Activated naive CD4-positive, alpha-beta T cell treated with anti-CD3 and anti-CD28 coated beads for 36 hours (primary cell): ENCODE data around the gene AP3S2. TPM values are rescaled to one million over a fixed set of nuclear protein-coding genes. Genes with fewer than 3 reads are reported as not detected.
"Not testable (repeated sequence)": the region's sequence is repeated elsewhere in the genome, so short reads cannot be mapped to it uniquely, and the experiment has no call there.

ENCODE experiments used
- CTCF ChIA-PET: fragments of 350-600 bp; sonication (Branson Sonifier 250); formaldehyde crosslinking; loops from one replicate; lab custom pipeline; 2021; ENCODE audit warnings: antibody characterized with exemption; lab: Charles Lee
- DNase-seq: peaks from one replicate; pipeline ENCODE4 v3.0.0-alpha.2; 2020
- H3K27ac Mint-ChIP-seq: one replicate; pipeline ENCODE4 v1.8.0; 2021; ENCODE audit warnings: mild to moderate bottlenecking, mixed read lengths
- H3K27me3 Mint-ChIP-seq: one replicate; pipeline ENCODE4 v1.8.0; 2021; ENCODE audit warnings: low read depth, mixed read lengths
- H3K36me3 Mint-ChIP-seq: one replicate; pipeline ENCODE4 v1.8.0; 2021; ENCODE audit warnings: low read depth, mixed read lengths
- H3K4me1 Mint-ChIP-seq: one replicate; pipeline ENCODE4 v1.8.0; 2021; ENCODE audit warnings: low read depth, mixed read lengths
- H3K4me3 Mint-ChIP-seq: one replicate; pipeline ENCODE4 v1.8.0; 2021; ENCODE audit warnings: mild to moderate bottlenecking, moderate library complexity, mixed read lengths
- H3K9me3 Mint-ChIP-seq: one replicate; pipeline ENCODE4 v1.8.0; 2021; ENCODE audit warnings: mixed read lengths
- intact Hi-C: fragments of 100-400 bp; cut with micrococcal nuclease; formaldehyde crosslinking; loops from one replicate; pipeline ENCODE4 v1.15.1; 2023
- total RNA-seq, 2 experiments: library from RNA; stranded (reverse); gene quantifications; one replicate each; pipeline ENCODE4 v1.2.3, GENCODE V29; 2021

AP3S2 gene
- total RNA-seq, 2 experiments from 2014 or later, result 20.2 to 25.2 TPM

- DNase-seq, result no peak
- no peak overlapping the region for H3K4me3 Mint-ChIP-seq
- H3K4me1 Mint-ChIP-seq, result peaks cover 10% of the 10 kb centered on the region
- no peak overlapping the region for H3K27ac Mint-ChIP-seq
- intact Hi-C loops, result no loop called here
- peaks cover 3% of the 10 kb centered on the region for H3K36me3 Mint-ChIP-seq
- H3K9me3 Mint-ChIP-seq, result no peaks in the 10 kb centered on the region
- no peaks in the 10 kb centered on the region for H3K27me3 Mint-ChIP-seq
- CTCF ChIA-PET, result interaction anchor here (0.6 to 4.0 kb wide), 6 partner anchors 10 to 135 kb away, joined by 3 to 52 read pairs (median 6); partner anchors contain the start of gene AP3S2
These were observed 16.7 kb downstream of the AP3S2 start for GRCh38 chr15:89877083-89877425.

- DNase-seq, result no peak
- H3K36me3 Mint-ChIP-seq, result peaks cover 3% of the 10 kb centered on the region
- intact Hi-C loops, result no loop called here
- no peaks in the 10 kb centered on the region for H3K9me3 Mint-ChIP-seq
- CTCF ChIA-PET, result interaction anchor here (0.6 to 4.0 kb wide), 6 partner anchors 11 to 135 kb away, joined by 3 to 52 read pairs (median 7); partner anchors contain the start of gene AP3S2
- H3K4me1 Mint-ChIP-seq, result peaks cover 5% of the 10 kb centered on the region
- H3K4me3 Mint-ChIP-seq, result no peak overlapping the region
- no peak overlapping the region for H3K27ac Mint-ChIP-seq
- H3K27me3 Mint-ChIP-seq, result no peaks in the 10 kb centered on the region
These were observed 17.3 kb downstream of the AP3S2 start for GRCh38 chr15:89876396-89877082.

GRCh38 chr15:89875741-89876140 is 18.1 kb downstream of the AP3S2 start:
- H3K36me3 Mint-ChIP-seq, result peaks cover 2% of the 10 kb centered on the region
- DNase-seq, result no peak
- H3K9me3 Mint-ChIP-seq, result no peaks in the 10 kb centered on the region
- no peak overlapping the region for H3K4me3 Mint-ChIP-seq
- CTCF ChIA-PET, result interaction anchor here (1.3 to 4.0 kb wide), 8 partner anchors 10 to 228 kb away, joined by 3 to 55 read pairs (median 7); no protein-coding TSS in a partner anchor
- H3K27me3 Mint-ChIP-seq, result no peaks in the 10 kb centered on the region
- peaks cover 3% of the 10 kb centered on the region for H3K4me1 Mint-ChIP-seq
- intact Hi-C loops, result loop anchor here (1.0 kb wide), 2 partner anchors 115 to 135 kb away; no protein-coding TSS in a partner anchor
- H3K27ac Mint-ChIP-seq, result no peak overlapping the region

GRCh38 chr15:89874926-89875564 is 18.7 kb downstream of the AP3S2 start:
- intact Hi-C loops, result loop anchor here (1.0 kb wide), 2 partner anchors 115 to 135 kb away; no protein-coding TSS in a partner anchor
- no peak overlapping the region for H3K27ac Mint-ChIP-seq
- H3K9me3 Mint-ChIP-seq, result no peaks in the 10 kb centered on the region
- H3K4me1 Mint-ChIP-seq, result peaks cover 3% of the 10 kb centered on the region
- no peaks in the 10 kb centered on the region for H3K27me3 Mint-ChIP-seq
- DNase-seq, result peak; percentile 90
- no peak overlapping the region for H3K4me3 Mint-ChIP-seq
- CTCF ChIA-PET, result interaction anchor here (0.6 to 4.0 kb wide), 55 partner anchors 9 to 443 kb away, joined by 3 to 55 read pairs (median 4); no protein-coding TSS in a partner anchor
- peaks cover 5% of the 10 kb centered on the region for H3K36me3 Mint-ChIP-seq

GRCh38 chr15:89870688-89871288 is 23.0 kb downstream of the AP3S2 start:
- peaks cover 3% of the 10 kb centered on the region for H3K4me1 Mint-ChIP-seq
- CTCF ChIA-PET, result interaction anchor here (1.0 kb wide), 1 partner anchor 8 kb away, joined by 3 read pairs; no protein-coding TSS in a partner anchor
- no peaks in the 10 kb centered on the region for H3K27me3 Mint-ChIP-seq
- H3K4me3 Mint-ChIP-seq, result no peak overlapping the region
- H3K36me3 Mint-ChIP-seq, result peaks cover 6% of the 10 kb centered on the region
- intact Hi-C loops, result no loop called here
- H3K27ac Mint-ChIP-seq, result no peak overlapping the region
- no peaks in the 10 kb centered on the region for H3K9me3 Mint-ChIP-seq
- DNase-seq, result no peak

- Mint-ChIP-seq H3K4me1 (peaks cover under 1% of the 10 kb centered on the region), H3K36me3 (peaks cover 4% of the 10 kb centered on the region), H3K4me3 (no peak overlapping the region), H3K27me3 (no peaks in the 10 kb centered on the region), H3K27ac (no peak overlapping the region), H3K9me3 (no peaks in the 10 kb centered on the region)
- CTCF ChIA-PET, result no interaction called here
- no peak for DNase-seq
- intact Hi-C loops, result no loop called here
These were observed 23.8 kb downstream of the AP3S2 start for GRCh38 chr15:89870006-89870405.

- H3K4me1 Mint-ChIP-seq, H3K27me3 Mint-ChIP-seq, intact Hi-C loops, H3K4me3 Mint-ChIP-seq, H3K27ac Mint-ChIP-seq, H3K36me3 Mint-ChIP-seq, DNase-seq, H3K9me3 Mint-ChIP-seq, CTCF ChIA-PET: not testable (repeated sequence)
These were observed 24.3 kb downstream of the AP3S2 start for GRCh38 chr15:89869490-89869889.

- Mint-ChIP-seq H3K27ac (no peak overlapping the region), H3K4me1 (no peaks in the 10 kb centered on the region), H3K9me3 (no peaks in the 10 kb centered on the region), H3K4me3 (no peak overlapping the region), H3K36me3 (peaks cover 1% of the 10 kb centered on the region), H3K27me3 (no peaks in the 10 kb centered on the region)
- no peak for DNase-seq
- intact Hi-C loops, result no loop called here
- CTCF ChIA-PET, result interaction anchor here (0.6 to 2.8 kb wide), 2 partner anchors 10 to 356 kb away, joined by 3 to 10 read pairs; no protein-coding TSS in a partner anchor
These were observed 28.6 kb downstream of the AP3S2 start for GRCh38 chr15:89864958-89865739.

- no peak for DNase-seq
- Mint-ChIP-seq H3K4me3 (no peak overlapping the region), H3K27me3 (no peaks in the 10 kb centered on the region), H3K27ac (no peak overlapping the region), H3K4me1 (no peaks in the 10 kb centered on the region), H3K36me3 (no peaks in the 10 kb centered on the region), H3K9me3 (no peaks in the 10 kb centered on the region)
- CTCF ChIA-PET, result interaction anchor here (0.9 to 1.0 kb wide), 2 partner anchors 11 to 103 kb away, joined by 3 to 4 read pairs; no protein-coding TSS in a partner anchor
- intact Hi-C loops, result no loop called here
These were observed 29.9 kb downstream of the AP3S2 start for GRCh38 chr15:89863918-89864317.

- H3K4me1 Mint-ChIP-seq, result no peaks in the 10 kb centered on the region
These were observed 32.9 kb downstream of the AP3S2 start for GRCh38 chr15:89860891-89861290.

GRCh38 chr15:89860431-89860830 is 33.4 kb downstream of the AP3S2 start:
- peaks cover 5% of the 10 kb centered on the region for H3K36me3 Mint-ChIP-seq

More at GRCh38 chr15:89860891-89861290, 32.9 kb downstream of the AP3S2 start:
- Mint-ChIP-seq H3K27ac (no peak overlapping the region), H3K27me3 (no peaks in the 10 kb centered on the region), H3K9me3 (no peaks in the 10 kb centered on the region), H3K4me3 (no peak overlapping the region), H3K36me3 (peaks cover 4% of the 10 kb centered on the region)
- no peak for DNase-seq
- CTCF ChIA-PET, result interaction anchor here (1.1 kb wide), 3 partner anchors 14 to 99 kb away, joined by 3 to 5 read pairs (median 3); no protein-coding TSS in a partner anchor
- intact Hi-C loops, result no loop called here

More at GRCh38 chr15:89860431-89860830, 33.4 kb downstream of the AP3S2 start:
- Mint-ChIP-seq H3K9me3 (no peaks in the 10 kb centered on the region), H3K4me1 (no peaks in the 10 kb centered on the region), H3K27ac (no peak overlapping the region), H3K27me3 (no peaks in the 10 kb centered on the region), H3K4me3 (no peak overlapping the region)
- intact Hi-C loops, result no loop called here
- no peak for DNase-seq
- CTCF ChIA-PET, result interaction anchor here (1.1 kb wide), 1 partner anchor 14 kb away, joined by 5 read pairs; no protein-coding TSS in a partner anchor
